K562 (cell line): ENCODE results near the gene TMEM225B. TPM values are rescaled to one million over a fixed set of nuclear protein-coding genes. Genes with fewer than 3 reads are reported as not detected.

Experiments
- PHF8 ChIP-seq: fragments of 200-600 bp; sonication (generic); IDR thresholded peaks from 2 replicates; pipeline ENCODE4 v1.6.1; 2012; ENCODE audit warnings: mixed run types, mild to moderate bottlenecking, inconsistent platforms, low read length, moderate library complexity, borderline replicate concordance
- POLR2G ChIP-seq: fragments of 200-400 bp; formaldehyde crosslinking; IDR thresholded peaks from 2 replicates; pipeline ENCODE4 v1.6.1; 2017; ENCODE audit warnings: low read depth, mild to moderate bottlenecking, antibody characterized with exemption, low read length, moderate library complexity
- RBM14 ChIP-seq: fragments of 200-400 bp; formaldehyde crosslinking; IDR thresholded peaks from 2 replicates; pipeline ENCODE4 v1.6.1; 2018; ENCODE audit warnings: low read depth, mild to moderate bottlenecking, low read length, moderate library complexity, borderline replicate concordance; ENCODE audit not compliant: insufficient read depth
- RBM34 ChIP-seq: fragments of 200-400 bp; formaldehyde crosslinking; IDR thresholded peaks from 2 replicates; pipeline ENCODE4 v1.6.1; 2018; ENCODE audit warnings: low read length, borderline replicate concordance; ENCODE audit not compliant: insufficient read depth
- TAF15 ChIP-seq: fragments of 200-400 bp; formaldehyde crosslinking; IDR thresholded peaks from 2 replicates; pipeline ENCODE4 v1.6.1; 2017; ENCODE audit warnings: mild to moderate bottlenecking, low read depth, low read length, moderate library complexity
- ZNF184 ChIP-seq: sonication (generic); formaldehyde crosslinking; IDR thresholded peaks from 2 replicates; pipeline ENCODE4 v1.5.0; 2020; ENCODE audit warnings: missing genetic modification reagents
- ZNF274 ChIP-seq: IDR thresholded peaks from 2 replicates; pipeline ENCODE4 v1.6.1; 2011; ENCODE audit warnings: low read depth, mild to moderate bottlenecking, low read length, moderate library complexity, borderline replicate concordance
- polyA plus RNA-seq, 8 experiments: library from polyadenylated mRNA; depleted of rRNA in 4 of 8; stranded (reverse) in 5 of 8; unstranded in 3 of 8; fragments of >200 nt; fragmentation: Nextera tagmentation in 2 of 8; fragmentation: Illumina TruSeq in 1 of 8; extraction: Ambion mirVana in 2 of 8; extraction: Trizol in 1 of 8; gene quantifications; 2 replicates each; pipeline versions ENCODE4 v1.2.1 to v1.2.3, GENCODE V29; 2011 to 2014; ENCODE audit warnings: inconsistent platforms in 1 of 8, missing spikeins in 1 of 8
- total RNA-seq, 7 experiments: library from RNA; depleted of rRNA in 6 of 7; stranded (reverse); fragments of >200 nt in 6 of 7; fragmentation: Illumina TruSeq in 2 of 7; extraction: Trizol in 2 of 7; gene quantifications; 2 replicates each; pipeline versions ENCODE4 v1.2.1 to v1.2.3, GENCODE V29; 2011 to 2021; ENCODE audit warnings: low replicate concordance in 1 of 7
- TF ChIP-seq, protein P1 (sequence below): sonication (generic); formaldehyde crosslinking; IDR thresholded peaks from 2 replicates; pipeline ENCODE4 v1.8.1; 2023; ENCODE audit warnings: mild to moderate bottlenecking, missing genetic modification reagents
- TF ChIP-seq, protein P2 (sequence below), 2 experiments: fragments of 450-650 bp in 1 of 2; sonication (generic) in 1 of 2; formaldehyde crosslinking; conservative IDR thresholded peaks; 2 replicates each; pipeline versions ENCODE4 v1.4.0 to v1.8.1; 2020 to 2022; ENCODE audit warnings: mild to moderate bottlenecking in 1 of 2, missing genetic modification reagents in 1 of 2
- TF ChIP-seq, protein P3 (sequence below): fragments of 450-650 bp; IDR thresholded peaks from 2 replicates; pipeline ENCODE4 v1.6.1; 2016; ENCODE audit warnings: mild to moderate bottlenecking, moderate library complexity

Gene TMEM225B
- total and polyA plus RNA-seq, 9 of the 15 experiments (the other 6 are each of a cell fraction or from before 2014, with no cell fraction given) = 0.08 to 0.73 (median 0.56) TPM

DNA sequence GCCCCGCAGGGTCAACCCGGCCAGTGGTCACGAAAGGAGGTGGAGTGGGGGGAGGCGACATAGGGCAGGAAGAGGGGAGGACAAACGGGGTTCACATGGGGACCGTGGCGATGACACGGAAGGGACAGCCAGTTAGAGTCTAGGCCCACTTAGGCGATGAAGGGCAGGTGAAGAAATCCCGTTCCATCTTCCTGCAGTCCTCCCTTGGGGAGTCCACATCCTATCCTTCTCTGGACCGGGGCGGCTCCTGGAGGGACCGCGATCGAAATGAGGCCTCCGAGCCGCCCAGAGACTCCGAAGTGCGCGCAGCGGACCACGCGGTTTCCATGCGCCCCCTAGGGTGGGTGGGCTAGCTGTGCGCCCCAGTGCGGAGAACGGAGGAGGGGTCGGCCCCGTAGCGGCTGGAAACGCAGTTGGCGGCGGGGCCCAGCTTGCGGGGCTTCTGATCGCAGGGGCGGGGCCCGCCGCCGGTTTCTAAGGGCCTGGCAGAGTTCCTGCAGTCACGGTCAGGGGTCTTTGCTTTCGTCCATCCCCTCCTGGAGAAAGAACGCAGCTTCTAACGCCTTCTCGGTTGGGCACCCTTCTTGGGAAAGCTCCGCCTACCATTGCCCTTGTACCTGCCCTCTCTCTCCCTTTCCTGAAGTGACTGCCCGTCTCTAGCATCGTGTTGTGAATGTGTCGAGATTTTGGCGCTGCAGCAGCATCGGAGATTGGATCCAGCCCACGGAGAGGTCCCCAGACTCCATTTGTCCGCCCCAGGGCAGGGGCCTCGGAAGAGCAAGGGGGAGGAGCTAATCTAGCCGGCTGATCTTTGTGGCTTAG is 17.9 kb upstream of the TMEM225B start (continued):
- TF ChIP-seq, protein P1, sequence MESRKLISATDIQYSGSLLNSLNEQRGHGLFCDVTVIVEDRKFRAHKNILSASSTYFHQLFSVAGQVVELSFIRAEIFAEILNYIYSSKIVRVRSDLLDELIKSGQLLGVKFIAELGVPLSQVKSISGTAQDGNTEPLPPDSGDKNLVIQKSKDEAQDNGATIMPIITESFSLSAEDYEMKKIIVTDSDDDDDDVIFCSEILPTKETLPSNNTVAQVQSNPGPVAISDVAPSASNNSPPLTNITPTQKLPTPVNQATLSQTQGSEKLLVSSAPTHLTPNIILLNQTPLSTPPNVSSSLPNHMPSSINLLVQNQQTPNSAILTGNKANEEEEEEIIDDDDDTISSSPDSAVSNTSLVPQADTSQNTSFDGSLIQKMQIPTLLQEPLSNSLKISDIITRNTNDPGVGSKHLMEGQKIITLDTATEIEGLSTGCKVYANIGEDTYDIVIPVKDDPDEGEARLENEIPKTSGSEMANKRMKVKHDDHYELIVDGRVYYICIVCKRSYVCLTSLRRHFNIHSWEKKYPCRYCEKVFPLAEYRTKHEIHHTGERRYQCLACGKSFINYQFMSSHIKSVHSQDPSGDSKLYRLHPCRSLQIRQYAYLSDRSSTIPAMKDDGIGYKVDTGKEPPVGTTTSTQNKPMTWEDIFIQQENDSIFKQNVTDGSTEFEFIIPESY (CRISPR knock-in tag) = peak; percentile 99
- TF ChIP-seq, protein P2, sequence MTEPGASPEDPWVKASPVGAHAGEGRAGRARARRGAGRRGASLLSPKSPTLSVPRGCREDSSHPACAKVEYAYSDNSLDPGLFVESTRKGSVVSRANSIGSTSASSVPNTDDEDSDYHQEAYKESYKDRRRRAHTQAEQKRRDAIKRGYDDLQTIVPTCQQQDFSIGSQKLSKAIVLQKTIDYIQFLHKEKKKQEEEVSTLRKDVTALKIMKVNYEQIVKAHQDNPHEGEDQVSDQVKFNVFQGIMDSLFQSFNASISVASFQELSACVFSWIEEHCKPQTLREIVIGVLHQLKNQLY (CRISPR knock-in tag; conservative IDR thresholded peaks at IDR 0.05) = no peak
- TF ChIP-seq, protein P3, sequence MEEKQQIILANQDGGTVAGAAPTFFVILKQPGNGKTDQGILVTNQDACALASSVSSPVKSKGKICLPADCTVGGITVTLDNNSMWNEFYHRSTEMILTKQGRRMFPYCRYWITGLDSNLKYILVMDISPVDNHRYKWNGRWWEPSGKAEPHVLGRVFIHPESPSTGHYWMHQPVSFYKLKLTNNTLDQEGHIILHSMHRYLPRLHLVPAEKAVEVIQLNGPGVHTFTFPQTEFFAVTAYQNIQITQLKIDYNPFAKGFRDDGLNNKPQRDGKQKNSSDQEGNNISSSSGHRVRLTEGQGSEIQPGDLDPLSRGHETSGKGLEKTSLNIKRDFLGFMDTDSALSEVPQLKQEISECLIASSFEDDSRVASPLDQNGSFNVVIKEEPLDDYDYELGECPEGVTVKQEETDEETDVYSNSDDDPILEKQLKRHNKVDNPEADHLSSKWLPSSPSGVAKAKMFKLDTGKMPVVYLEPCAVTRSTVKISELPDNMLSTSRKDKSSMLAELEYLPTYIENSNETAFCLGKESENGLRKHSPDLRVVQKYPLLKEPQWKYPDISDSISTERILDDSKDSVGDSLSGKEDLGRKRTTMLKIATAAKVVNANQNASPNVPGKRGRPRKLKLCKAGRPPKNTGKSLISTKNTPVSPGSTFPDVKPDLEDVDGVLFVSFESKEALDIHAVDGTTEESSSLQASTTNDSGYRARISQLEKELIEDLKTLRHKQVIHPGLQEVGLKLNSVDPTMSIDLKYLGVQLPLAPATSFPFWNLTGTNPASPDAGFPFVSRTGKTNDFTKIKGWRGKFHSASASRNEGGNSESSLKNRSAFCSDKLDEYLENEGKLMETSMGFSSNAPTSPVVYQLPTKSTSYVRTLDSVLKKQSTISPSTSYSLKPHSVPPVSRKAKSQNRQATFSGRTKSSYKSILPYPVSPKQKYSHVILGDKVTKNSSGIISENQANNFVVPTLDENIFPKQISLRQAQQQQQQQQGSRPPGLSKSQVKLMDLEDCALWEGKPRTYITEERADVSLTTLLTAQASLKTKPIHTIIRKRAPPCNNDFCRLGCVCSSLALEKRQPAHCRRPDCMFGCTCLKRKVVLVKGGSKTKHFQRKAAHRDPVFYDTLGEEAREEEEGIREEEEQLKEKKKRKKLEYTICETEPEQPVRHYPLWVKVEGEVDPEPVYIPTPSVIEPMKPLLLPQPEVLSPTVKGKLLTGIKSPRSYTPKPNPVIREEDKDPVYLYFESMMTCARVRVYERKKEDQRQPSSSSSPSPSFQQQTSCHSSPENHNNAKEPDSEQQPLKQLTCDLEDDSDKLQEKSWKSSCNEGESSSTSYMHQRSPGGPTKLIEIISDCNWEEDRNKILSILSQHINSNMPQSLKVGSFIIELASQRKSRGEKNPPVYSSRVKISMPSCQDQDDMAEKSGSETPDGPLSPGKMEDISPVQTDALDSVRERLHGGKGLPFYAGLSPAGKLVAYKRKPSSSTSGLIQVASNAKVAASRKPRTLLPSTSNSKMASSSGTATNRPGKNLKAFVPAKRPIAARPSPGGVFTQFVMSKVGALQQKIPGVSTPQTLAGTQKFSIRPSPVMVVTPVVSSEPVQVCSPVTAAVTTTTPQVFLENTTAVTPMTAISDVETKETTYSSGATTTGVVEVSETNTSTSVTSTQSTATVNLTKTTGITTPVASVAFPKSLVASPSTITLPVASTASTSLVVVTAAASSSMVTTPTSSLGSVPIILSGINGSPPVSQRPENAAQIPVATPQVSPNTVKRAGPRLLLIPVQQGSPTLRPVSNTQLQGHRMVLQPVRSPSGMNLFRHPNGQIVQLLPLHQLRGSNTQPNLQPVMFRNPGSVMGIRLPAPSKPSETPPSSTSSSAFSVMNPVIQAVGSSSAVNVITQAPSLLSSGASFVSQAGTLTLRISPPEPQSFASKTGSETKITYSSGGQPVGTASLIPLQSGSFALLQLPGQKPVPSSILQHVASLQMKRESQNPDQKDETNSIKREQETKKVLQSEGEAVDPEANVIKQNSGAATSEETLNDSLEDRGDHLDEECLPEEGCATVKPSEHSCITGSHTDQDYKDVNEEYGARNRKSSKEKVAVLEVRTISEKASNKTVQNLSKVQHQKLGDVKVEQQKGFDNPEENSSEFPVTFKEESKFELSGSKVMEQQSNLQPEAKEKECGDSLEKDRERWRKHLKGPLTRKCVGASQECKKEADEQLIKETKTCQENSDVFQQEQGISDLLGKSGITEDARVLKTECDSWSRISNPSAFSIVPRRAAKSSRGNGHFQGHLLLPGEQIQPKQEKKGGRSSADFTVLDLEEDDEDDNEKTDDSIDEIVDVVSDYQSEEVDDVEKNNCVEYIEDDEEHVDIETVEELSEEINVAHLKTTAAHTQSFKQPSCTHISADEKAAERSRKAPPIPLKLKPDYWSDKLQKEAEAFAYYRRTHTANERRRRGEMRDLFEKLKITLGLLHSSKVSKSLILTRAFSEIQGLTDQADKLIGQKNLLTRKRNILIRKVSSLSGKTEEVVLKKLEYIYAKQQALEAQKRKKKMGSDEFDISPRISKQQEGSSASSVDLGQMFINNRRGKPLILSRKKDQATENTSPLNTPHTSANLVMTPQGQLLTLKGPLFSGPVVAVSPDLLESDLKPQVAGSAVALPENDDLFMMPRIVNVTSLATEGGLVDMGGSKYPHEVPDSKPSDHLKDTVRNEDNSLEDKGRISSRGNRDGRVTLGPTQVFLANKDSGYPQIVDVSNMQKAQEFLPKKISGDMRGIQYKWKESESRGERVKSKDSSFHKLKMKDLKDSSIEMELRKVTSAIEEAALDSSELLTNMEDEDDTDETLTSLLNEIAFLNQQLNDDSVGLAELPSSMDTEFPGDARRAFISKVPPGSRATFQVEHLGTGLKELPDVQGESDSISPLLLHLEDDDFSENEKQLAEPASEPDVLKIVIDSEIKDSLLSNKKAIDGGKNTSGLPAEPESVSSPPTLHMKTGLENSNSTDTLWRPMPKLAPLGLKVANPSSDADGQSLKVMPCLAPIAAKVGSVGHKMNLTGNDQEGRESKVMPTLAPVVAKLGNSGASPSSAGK = no peak
- TF ChIP-seq RBM34 (no peak), TAF15 (no peak), POLR2G (peak; percentile 62), RBM14 (no peak), ZNF274 (no peak), ZNF184 (CRISPR knock-in tag) (no peak), PHF8 (no peak)
